Measurements from ENCODE around the gene CBX8. TPM values are rescaled to one million over a fixed set of nuclear protein-coding genes. Genes with fewer than 3 reads are reported as not detected.

The CBX8 gene
- total RNA-seq, 1 donor from 2014 or later: 16.0 TPM

DNA sequence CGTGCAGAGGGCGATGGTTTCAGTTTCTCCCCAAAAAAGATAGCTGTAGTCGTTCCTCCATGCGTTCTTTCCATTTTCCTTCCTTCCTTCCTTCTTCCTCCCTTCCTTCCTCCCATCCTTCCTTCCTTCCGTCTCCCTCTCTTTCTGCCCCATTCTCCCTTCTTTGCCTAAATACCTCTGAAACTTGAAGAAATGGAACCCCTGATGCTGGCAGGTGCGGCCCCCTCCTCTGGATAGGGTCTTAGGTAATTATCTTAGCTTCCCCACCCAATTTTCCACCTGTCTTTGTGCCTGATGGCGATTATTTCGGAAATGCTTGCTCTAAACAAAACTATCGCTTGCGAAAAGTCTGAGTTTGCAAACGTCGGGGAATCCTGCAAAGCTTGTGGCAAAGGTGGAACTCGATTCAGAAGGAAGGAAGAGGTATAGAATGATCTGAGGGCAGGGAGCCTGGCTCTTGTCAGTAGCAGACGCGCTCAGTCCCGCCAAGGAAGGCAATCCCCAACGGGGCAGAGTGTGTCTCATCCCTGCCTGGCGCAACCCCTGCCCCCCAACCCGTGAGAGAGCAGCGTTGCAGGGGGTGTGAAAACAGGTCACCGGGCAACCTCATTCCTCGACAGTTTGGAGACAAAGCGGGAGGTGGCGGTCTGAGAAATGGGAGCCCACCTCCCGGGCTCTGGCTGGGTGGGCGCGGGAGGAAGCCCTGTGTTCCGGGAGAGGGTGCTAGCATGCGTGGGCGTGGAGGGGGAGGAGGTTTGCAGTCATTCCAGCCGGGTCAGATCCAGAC lies 2.9 kb upstream of the CBX8 start:
- peaks cover 61% of the 10 kb centered on the region for H3K27me3 Mint-ChIP-seq

DNA sequence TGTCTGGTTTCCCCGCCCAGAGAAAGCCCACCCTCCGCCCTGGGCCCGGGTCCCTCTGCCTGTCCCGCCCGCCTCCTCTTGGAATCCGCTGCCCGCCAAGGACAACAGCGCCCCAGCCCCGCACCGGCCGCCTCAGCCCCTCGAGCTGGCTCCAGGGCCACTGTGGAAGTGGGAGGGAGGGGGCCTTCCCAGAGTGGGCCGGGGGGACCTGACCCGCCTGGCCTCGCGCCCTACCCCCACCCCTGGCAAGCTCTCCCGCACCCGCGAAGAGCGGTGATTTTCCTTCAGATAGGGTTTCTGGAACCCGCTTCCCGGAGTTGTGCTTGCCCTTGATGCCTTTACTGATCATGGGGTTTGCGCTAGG lies 2.3 kb upstream of the CBX8 start:
- no peak for DNase-seq (ENCODE audit: extremely low spot score, unreplicated experiment)
- peak overlapping the region; percentile 86 for H3K27ac Mint-ChIP-seq
- H3K4me3 Mint-ChIP-seq: peak overlapping the region; percentile 92

More for the DNA sequence above, 2.9 kb upstream of the CBX8 start:
- H3K9me3 Mint-ChIP-seq: no peaks in the 10 kb centered on the region
- peak overlapping the region; percentile 86 for H3K27ac Mint-ChIP-seq
- no peak for DNase-seq (ENCODE audit: extremely low spot score, unreplicated experiment)
- TF ChIP-seq, protein P1, sequence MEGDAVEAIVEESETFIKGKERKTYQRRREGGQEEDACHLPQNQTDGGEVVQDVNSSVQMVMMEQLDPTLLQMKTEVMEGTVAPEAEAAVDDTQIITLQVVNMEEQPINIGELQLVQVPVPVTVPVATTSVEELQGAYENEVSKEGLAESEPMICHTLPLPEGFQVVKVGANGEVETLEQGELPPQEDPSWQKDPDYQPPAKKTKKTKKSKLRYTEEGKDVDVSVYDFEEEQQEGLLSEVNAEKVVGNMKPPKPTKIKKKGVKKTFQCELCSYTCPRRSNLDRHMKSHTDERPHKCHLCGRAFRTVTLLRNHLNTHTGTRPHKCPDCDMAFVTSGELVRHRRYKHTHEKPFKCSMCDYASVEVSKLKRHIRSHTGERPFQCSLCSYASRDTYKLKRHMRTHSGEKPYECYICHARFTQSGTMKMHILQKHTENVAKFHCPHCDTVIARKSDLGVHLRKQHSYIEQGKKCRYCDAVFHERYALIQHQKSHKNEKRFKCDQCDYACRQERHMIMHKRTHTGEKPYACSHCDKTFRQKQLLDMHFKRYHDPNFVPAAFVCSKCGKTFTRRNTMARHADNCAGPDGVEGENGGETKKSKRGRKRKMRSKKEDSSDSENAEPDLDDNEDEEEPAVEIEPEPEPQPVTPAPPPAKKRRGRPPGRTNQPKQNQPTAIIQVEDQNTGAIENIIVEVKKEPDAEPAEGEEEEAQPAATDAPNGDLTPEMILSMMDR (conservative IDR thresholded peaks at IDR 0.05): no peak
- peak overlapping the region; percentile 92 for H3K4me3 Mint-ChIP-seq
- peaks cover 25% of the 10 kb centered on the region for H3K4me1 Mint-ChIP-seq (ENCODE audit: unreplicated experiment)
- peaks cover 8% of the 10 kb centered on the region for H3K36me3 Mint-ChIP-seq

DNA sequence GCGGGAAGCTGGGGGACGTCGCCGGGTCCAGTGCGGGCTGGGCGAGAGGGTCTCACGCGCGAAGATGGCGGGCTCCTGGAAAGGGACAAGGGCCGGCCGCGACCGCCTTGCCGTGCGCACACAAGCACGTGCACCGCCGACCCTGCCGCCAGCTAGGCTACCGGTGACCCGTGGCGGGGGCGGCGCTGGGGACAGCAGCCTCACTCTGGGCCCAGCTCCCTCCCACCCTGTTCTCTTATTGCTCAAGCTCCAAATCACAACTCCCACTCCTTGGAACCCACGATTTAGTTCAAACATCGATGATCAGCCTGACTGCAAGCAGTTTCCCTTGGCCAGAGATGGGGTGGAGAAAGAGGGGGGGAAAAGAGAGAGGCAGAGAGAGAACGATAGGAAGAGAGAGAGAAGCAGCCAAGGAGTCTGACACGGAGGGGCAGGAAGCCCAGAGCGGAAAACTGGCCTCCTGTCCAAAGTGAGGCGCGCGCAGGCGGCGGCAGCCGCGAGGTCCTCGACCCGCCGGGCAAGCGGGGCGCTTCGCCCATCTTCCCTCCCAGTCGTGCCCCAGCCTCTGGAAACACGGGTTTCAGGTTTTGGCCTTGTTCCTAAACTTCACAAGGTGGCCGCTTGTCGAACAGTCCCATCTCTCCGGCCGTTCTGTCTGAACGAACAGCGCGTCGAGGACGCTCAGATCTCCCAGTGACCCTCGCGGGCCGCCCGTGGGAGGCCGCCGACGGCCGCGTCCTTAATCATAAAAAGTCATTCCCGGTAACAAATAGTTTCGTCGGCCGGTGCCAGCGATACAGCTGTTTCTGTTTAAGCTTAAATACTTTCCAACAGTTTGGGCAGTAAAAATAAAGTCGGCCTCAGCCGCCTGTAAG lies 1.7 kb upstream of the CBX8 start:
- Mint-ChIP-seq H3K36me3 (peaks cover 4% of the 10 kb centered on the region), H3K27ac (peak overlapping the region; percentile 76), H3K9me3 (no peaks in the 10 kb centered on the region), H3K27me3 (peaks cover 56% of the 10 kb centered on the region), H3K4me1 (ENCODE audit: unreplicated experiment) (peaks cover 24% of the 10 kb centered on the region), H3K4me3 (peak overlapping the region; percentile 83)
- TF ChIP-seq, protein P1 (conservative IDR thresholded peaks at IDR 0.05): no peak
- DNase-seq (ENCODE audit: extremely low spot score, unreplicated experiment): no peak

More for the DNA sequence above, 2.3 kb upstream of the CBX8 start:
- no peaks in the 10 kb centered on the region for H3K9me3 Mint-ChIP-seq
- H3K4me1 Mint-ChIP-seq (ENCODE audit: unreplicated experiment): peaks cover 20% of the 10 kb centered on the region
- peaks cover 4% of the 10 kb centered on the region for H3K36me3 Mint-ChIP-seq
- H3K27me3 Mint-ChIP-seq: peaks cover 55% of the 10 kb centered on the region
- TF ChIP-seq, protein P1 (conservative IDR thresholded peaks at IDR 0.05): no peak

DNA sequence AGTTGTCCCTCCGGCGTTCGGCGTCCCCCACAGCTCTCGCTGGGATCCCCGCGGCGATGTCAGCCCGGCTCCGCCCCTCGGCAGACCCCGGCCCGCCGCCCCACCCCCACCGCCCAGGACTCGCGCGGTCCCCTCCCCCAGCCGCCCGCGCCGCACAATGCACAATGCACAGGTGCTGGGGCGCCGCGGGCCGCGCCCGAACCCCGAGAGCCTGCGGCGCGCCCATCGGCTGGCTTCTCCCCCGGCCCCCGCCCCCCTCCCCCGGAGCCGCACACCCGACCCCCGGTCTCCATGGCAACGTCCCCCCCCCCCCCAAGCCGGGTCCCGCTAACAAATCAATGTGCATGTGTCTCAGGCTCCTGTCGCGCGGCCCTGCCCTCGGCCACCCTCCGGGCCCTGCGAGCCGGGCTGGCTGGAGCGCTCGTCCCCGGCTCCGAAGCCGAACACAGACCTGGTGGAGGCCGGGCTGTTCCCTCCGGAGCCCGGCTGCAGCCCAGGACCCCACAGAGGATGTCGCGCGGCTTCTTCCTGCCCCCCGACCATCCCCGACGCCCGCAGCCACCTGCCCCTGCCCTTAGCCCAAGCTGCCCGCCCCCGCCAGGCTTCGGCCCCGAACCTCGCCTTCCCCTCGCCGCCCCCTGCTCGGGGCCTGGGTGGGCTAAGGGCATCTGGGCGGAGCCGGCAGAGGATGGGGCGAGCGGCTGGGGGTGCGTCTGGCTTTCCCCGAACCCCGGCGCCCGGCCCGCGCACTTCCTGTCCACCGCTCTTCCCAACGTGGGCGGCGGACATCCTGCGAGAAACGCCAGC lies 818 bp upstream of the CBX8 start:
- no peak overlapping the region for H3K27ac Mint-ChIP-seq
- H3K36me3 Mint-ChIP-seq: peaks cover 4% of the 10 kb centered on the region
- H3K4me1 Mint-ChIP-seq (ENCODE audit: unreplicated experiment): peaks cover 25% of the 10 kb centered on the region
- TF ChIP-seq, protein P1 (conservative IDR thresholded peaks at IDR 0.05): no peak
- no peaks in the 10 kb centered on the region for H3K9me3 Mint-ChIP-seq
- peak overlapping the region; percentile 83 for H3K4me3 Mint-ChIP-seq
- H3K27me3 Mint-ChIP-seq: peaks cover 53% of the 10 kb centered on the region
- no peak for DNase-seq (ENCODE audit: extremely low spot score, unreplicated experiment)

DNA sequence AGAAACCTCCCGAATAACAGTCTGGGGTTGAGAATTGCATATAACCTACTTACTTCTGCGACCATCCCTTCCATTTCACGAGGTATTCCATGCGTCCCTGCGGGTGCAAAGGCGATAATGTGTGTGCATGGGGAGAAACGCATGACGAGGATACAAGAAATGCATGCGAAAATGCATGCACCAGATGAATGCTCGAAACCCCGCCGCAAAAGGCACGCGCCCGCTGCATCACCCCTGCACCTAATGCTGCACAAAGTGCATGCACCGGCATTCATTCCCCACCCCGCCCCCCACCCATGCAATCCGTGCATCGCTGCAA lies 474 bp downstream of the CBX8 start:
- TF ChIP-seq, protein P1 (conservative IDR thresholded peaks at IDR 0.05): no peak
- Mint-ChIP-seq H3K9me3 (no peaks in the 10 kb centered on the region), H3K36me3 (peaks cover 4% of the 10 kb centered on the region), H3K27ac (peak overlapping the region; percentile 90), H3K4me1 (ENCODE audit: unreplicated experiment) (peaks cover 33% of the 10 kb centered on the region), H3K4me3 (peak overlapping the region; percentile 94), H3K27me3 (peaks cover 52% of the 10 kb centered on the region)
- DNase-seq (ENCODE audit: extremely low spot score, unreplicated experiment): no peak
